ENCODE results near the gene RAB4B. TPM values are rescaled to one million over a fixed set of nuclear protein-coding genes. Genes with fewer than 3 reads are reported as not detected.
A peak's percentile ranks its signal among the peaks of the same experiment; 100 is the strongest.

Gene RAB4B
- total and polyA plus RNA-seq, 10 donors, result 36.8 to 95.3 (median 58.8) TPM

DNA sequence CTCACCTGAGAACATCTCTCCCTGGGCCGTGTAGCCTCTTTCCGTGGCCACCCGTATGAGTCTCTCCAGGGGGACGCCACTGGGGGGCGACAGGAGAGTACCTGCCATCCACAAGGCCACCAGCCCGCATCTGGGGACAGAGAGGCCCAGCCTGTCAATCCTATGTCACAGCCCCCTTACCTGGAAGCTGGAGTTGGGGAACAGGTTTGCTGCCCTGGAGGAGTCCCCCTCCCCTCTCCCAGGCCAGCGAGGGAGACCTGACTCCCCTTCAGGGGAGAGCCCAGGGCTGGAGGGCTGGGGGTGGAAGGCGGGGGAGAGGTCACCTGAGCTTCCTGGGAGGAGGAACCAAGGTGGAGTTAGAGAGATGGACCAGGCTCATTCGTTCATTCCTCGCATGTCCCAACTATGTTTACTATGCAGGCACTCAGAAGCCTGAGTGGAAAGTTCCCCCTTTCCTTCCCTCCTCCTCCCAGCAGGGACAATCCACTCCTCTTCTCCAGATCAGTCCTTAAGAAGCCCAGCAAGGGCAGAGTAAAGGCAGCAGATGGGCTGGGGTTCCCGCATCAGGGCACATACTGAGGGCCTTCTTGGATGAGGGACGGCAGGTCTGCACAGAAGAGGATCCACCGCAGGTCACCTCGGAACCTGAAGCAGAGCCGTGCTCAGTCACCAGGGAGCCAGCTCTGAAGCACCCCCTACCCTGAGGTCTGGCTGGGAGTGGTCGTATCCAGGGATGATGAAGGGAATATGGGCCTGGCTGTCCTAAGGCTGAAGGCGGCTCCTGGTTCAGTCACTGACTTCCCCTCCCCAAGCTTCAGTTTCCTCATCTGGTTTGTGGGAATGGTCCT lies 33.3 kb upstream of the RAB4B start:
- DNase-seq, result no peak
- Histone ChIP-seq H3K27ac (peak overlapping the region in 7 of 8 donors; percentile 23 to 75 (median 67)), H3K4me3 (no peak overlapping the region), H3K27me3 (replicated peaks in 1 of 7) (no peaks in the 10 kb centered on the region), H3K4me1 (peaks cover 4 to 47% (median 27%) of the 10 kb centered on the region in 6 donors), H3K36me3 (peaks cover 0 to 39% (median 13%) of the 10 kb centered on the region in 6 donors), H3K9me3 (no peaks in the 10 kb centered on the region)
- WGBS, 5 donors, result 70 to 80% (median 76%) methylated on average over 11 to 17 of the region's 17 CpGs
- no peak for TF ChIP-seq POLR2A (IDR thresholded peaks at IDR 0.05)
- TF ChIP-seq, protein P1, sequence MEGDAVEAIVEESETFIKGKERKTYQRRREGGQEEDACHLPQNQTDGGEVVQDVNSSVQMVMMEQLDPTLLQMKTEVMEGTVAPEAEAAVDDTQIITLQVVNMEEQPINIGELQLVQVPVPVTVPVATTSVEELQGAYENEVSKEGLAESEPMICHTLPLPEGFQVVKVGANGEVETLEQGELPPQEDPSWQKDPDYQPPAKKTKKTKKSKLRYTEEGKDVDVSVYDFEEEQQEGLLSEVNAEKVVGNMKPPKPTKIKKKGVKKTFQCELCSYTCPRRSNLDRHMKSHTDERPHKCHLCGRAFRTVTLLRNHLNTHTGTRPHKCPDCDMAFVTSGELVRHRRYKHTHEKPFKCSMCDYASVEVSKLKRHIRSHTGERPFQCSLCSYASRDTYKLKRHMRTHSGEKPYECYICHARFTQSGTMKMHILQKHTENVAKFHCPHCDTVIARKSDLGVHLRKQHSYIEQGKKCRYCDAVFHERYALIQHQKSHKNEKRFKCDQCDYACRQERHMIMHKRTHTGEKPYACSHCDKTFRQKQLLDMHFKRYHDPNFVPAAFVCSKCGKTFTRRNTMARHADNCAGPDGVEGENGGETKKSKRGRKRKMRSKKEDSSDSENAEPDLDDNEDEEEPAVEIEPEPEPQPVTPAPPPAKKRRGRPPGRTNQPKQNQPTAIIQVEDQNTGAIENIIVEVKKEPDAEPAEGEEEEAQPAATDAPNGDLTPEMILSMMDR (IDR thresholded peaks at IDR 0.05 in 8 of 11, conservative IDR thresholded peaks at IDR 0.05 in 3 of 11), result peak in 6 of 11 experiments; percentile 17 to 35 (median 27)
- TF ChIP-seq POLR2AphosphoS5 (IDR thresholded peaks at IDR 0.05), result peak in 1 of 3 donors; percentile 22
- intact Hi-C loops (cut with DNase I; ENCODE audit: low total_unique reads), result no loop called here

DNA sequence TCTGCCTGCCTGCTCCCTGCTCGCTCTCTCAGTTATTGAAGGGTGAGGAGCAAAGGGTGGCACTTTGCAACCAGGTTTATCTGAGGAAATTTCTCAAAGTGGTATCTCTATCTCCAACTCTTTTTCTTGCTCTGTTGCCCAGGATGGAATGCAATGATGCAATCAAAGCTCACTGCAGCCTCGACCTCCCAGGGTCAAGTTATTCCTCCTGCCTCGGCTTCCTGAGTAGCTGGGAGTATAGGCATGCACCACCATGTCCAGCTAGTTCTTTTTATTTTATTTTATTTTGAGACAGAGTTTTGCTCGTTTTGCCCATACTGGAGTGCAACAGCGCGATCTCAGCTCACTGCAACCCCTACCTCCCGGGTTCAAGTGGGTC lies 32.7 kb upstream of the RAB4B start:
- no peak for DNase-seq
- intact Hi-C loops (cut with DNase I; ENCODE audit: low total_unique reads), result no loop called here
- H3K27me3 ChIP-seq (replicated peaks in 1 of 7), result no peaks in the 10 kb centered on the region
- H3K4me1 ChIP-seq, result peaks cover 4 to 51% (median 29%) of the 10 kb centered on the region in 6 donors
- H3K27ac ChIP-seq, result peak overlapping the region in 7 of 8 donors; percentile 22 to 75 (median 67)
- H3K4me3 ChIP-seq, result no peak overlapping the region
- no peaks in the 10 kb centered on the region for H3K9me3 ChIP-seq
- no peak for TF ChIP-seq POLR2A (IDR thresholded peaks at IDR 0.05)
- peak in 1 of 3 donors; percentile 41 for TF ChIP-seq POLR2AphosphoS5 (IDR thresholded peaks at IDR 0.05)
- peaks cover 0 to 33% (median 7%) of the 10 kb centered on the region in 6 donors for H3K36me3 ChIP-seq
- 70 to 81% (median 77%) methylated on average over 7 of the region's 7 CpGs for WGBS, 5 donors

DNA sequence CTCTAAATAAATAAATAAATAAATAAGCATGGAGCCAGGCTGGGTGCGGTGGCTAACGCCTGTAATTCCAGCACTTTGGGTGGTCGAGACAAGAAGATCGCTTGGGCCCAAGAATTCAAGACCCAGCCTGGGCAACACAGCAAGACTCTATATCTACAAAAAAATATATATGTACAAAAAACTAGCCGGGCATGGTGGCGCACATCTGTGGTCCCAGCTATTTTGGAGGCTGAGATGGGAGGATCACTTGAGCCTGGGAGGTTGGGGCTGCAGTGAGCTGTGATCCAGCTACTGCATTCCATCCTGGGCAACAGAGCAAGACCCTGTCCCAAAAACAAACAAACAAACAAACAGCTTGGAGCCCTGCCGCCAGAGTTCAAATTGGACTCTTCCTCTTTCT lies 30.5 kb upstream of the RAB4B start:
- TF ChIP-seq POLR2A (IDR thresholded peaks at IDR 0.05), result no peak
- TF ChIP-seq, protein P1 (IDR thresholded peaks at IDR 0.05 in 8 of 11, conservative IDR thresholded peaks at IDR 0.05 in 3 of 11), result no peak
- TF ChIP-seq POLR2AphosphoS5 (IDR thresholded peaks at IDR 0.05), result no peak
- H3K36me3 ChIP-seq, result peaks cover 0 to 12% (median 0%) of the 10 kb centered on the region in 6 donors
- H3K27ac ChIP-seq, result peak overlapping the region in 2 of 8 donors; percentile 95 to 96
- WGBS, 5 donors, result 88 to 96% (median 91%) methylated on average over 7 of the region's 7 CpGs
- DNase-seq, result no peak
- no peaks in the 10 kb centered on the region for H3K9me3 ChIP-seq
- intact Hi-C loops (cut with DNase I; ENCODE audit: low total_unique reads), result no loop called here
- peaks cover 8 to 63% (median 39%) of the 10 kb centered on the region in 6 donors for H3K4me1 ChIP-seq
- no peaks in the 10 kb centered on the region for H3K27me3 ChIP-seq (replicated peaks in 1 of 7)
- no peak overlapping the region for H3K4me3 ChIP-seq

DNA sequence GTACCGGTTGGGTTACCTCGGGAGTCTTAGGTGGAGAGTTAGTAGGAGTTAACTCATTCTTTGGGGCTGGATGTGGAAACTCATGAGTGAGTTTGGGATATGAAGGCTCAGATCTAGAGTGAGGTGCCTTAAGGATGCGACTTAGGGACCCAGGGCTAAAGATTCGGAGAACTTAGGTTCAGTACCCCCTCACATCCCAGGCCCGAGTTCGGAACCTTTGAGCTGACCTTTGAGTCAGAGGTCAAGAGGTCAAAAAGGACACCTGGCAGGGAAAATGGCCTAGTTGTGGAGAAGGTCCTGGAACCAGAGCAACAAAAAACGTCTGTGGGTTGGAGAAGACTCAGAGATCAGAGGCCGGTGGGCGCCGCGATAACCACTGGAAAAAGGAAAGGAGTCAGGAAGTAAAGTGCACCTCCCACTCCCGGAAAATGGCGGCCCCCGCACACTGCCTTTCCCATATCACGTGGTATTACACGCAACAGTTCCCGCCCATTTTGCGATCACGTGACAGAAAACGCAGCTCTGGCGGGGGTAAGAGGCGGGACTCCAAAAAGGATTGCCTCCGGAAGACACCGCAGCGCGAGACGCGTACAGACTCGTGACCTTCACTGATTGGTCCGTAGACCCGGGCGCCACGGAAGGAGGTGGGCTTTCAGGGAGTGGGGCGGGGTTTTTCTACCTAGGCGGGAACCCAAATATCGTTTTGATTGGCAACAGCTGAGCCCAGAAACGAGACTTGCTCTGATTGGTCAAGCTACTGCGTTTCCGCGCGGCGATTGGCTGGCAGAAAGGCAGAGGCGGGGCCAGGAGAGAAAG lies 27.8 kb upstream of the RAB4B start, which contains the start of gene ACTMAP:
ACTMAP (minus strand) TSS at position 420 of the 816 bp plus-strand sequence. CDS start 674 bp downstream, outside the sequence.
- Histone ChIP-seq H3K27ac (peak within 1 kb of the TSS; percentile 93 to 97 (median 96)), H3K36me3 (peaks cover 0 to 14% (median 0%) of the 10 kb centered on the region in 6 donors), H3K4me3 (peak within 1 kb of the TSS; percentile 60 to 93 (median 74)), H3K4me1 (peaks cover 32 to 77% (median 57%) of the 10 kb centered on the region in 6 donors), H3K9me3 (no peaks in the 10 kb centered on the region), H3K27me3 (replicated peaks in 1 of 7) (no peaks in the 10 kb centered on the region)
- WGBS, 5 donors, result 1% methylated on average over 43 of the region's 43 CpGs
- intact Hi-C loops (cut with DNase I; ENCODE audit: low total_unique reads), result loop anchor here (10.0 kb wide), 1 partner anchor 55 kb away; no protein-coding TSS in a partner anchor
- DNase-seq, result peak; percentile 99
- peak in 2 of 3 donors; percentile 81 to 93 for TF ChIP-seq POLR2AphosphoS5 (IDR thresholded peaks at IDR 0.05)
- TF ChIP-seq, protein P1 (IDR thresholded peaks at IDR 0.05 in 8 of 11, conservative IDR thresholded peaks at IDR 0.05 in 3 of 11), result peak in 2 of 11 experiments; percentile 6 to 40
- TF ChIP-seq POLR2A (IDR thresholded peaks at IDR 0.05), result peak in 2 of 3 donors; percentile 40 to 46
